Measurements from ENCODE around the gene PIEZO2.
"Not testable (repeated sequence)": the region's sequence is repeated elsewhere in the genome, so short reads cannot be mapped to it uniquely, and the experiment has no call there.

Gene PIEZO2

GRCh38 chr18:10936176-10937053 lies 213.0 kb downstream of the PIEZO2 start:
- H3K4me3 Mint-ChIP-seq: no peak overlapping the region
- no peaks in the 10 kb centered on the region for H3K4me1 Mint-ChIP-seq
- no peak overlapping the region for H3K27ac Mint-ChIP-seq
- no peak for DNase-seq
- H3K9me3 Mint-ChIP-seq: no peaks in the 10 kb centered on the region
- no peaks in the 10 kb centered on the region for H3K27me3 Mint-ChIP-seq
- ATAC-seq: no peak

DNA sequence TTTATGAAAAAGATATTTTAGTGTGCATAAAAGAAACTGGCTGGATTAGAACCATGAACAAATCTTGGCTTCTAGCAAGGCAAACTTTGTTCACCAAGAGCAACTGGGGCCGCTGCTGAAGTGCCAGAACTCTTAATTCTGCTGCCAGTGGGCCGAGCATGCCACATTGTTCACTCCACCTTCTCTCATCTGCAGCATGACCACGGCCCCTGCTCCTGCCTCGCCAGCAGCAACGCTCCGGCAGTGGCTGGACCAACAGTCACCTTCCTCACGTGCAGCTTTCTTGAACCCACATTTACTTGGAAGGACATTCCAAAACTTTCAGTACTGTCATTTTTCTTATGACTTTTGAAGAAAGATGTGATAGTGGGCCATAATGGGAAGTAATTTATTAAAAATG lies 213.8 kb downstream of the PIEZO2 start:
- H3K27ac Mint-ChIP-seq: no peak overlapping the region
- no peaks in the 10 kb centered on the region for H3K9me3 Mint-ChIP-seq
- DNase-seq (no peak), ATAC-seq (no peak)
- H3K4me1 Mint-ChIP-seq: no peaks in the 10 kb centered on the region
- H3K27me3 Mint-ChIP-seq: no peaks in the 10 kb centered on the region
- H3K4me3 Mint-ChIP-seq: no peak overlapping the region

GRCh38 chr18:10933648-10934047 lies 215.7 kb downstream of the PIEZO2 start:
- H3K9me3 Mint-ChIP-seq, H3K4me3 Mint-ChIP-seq, DNase-seq, H3K27me3 Mint-ChIP-seq, ATAC-seq, H3K4me1 Mint-ChIP-seq, H3K27ac Mint-ChIP-seq: not testable (repeated sequence)

GRCh38 chr18:10930076-10930475 lies 219.3 kb downstream of the PIEZO2 start:
- H3K9me3 Mint-ChIP-seq: no peaks in the 10 kb centered on the region
- ATAC-seq: no peak
- H3K27me3 Mint-ChIP-seq: peaks cover 8% of the 10 kb centered on the region

GRCh38 chr18:10928772-10929373 lies 220.5 kb downstream of the PIEZO2 start:
- H3K4me1 Mint-ChIP-seq: no peaks in the 10 kb centered on the region
- ATAC-seq: no peak
- no peak overlapping the region for H3K4me3 Mint-ChIP-seq
- peaks cover 8% of the 10 kb centered on the region for H3K27me3 Mint-ChIP-seq
- no peak for DNase-seq
- H3K27ac Mint-ChIP-seq: no peak overlapping the region
- no peaks in the 10 kb centered on the region for H3K9me3 Mint-ChIP-seq

More at GRCh38 chr18:10930076-10930475, 219.3 kb downstream of the PIEZO2 start:
- H3K4me1 Mint-ChIP-seq: no peaks in the 10 kb centered on the region
- H3K27ac Mint-ChIP-seq: no peak overlapping the region
- H3K4me3 Mint-ChIP-seq: no peak overlapping the region
- DNase-seq: no peak

DNA sequence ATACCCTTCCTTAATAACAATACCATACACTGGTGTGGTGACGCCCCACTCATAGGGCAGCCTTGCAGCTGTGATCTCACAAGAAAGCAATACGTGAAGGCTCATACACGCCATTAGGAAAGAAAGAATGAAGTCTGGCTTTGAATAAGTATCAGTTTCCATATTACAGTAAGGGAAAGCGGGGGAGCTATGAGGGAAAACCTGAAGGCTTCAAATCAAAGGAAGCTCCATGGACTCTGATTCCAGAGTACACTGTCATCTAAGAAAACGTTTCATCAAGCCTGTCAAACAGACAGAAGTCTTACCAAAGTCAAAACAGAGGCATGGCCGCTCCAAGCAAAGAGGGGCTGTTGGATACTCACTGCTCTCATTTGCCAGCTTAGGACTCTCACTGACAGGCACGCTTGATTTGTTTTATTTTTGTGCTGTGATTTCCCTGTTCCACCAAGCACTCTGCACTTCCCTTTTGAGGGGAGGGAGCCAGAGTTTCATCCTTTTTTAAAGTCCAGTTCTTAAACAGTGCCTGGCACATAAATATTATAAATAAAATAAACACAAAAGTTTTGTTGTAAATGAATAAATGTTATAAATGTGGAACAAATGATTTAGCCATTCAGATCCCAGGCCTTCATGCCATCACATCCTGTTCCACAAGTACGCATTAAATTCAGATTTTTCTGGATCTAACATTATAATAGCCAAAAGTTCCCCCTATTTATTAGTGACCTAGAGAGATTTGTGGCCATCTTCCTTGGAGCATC lies 221.2 kb downstream of the PIEZO2 start:
- ATAC-seq (no peak), DNase-seq (no peak)
- Mint-ChIP-seq H3K27ac (no peak overlapping the region), H3K4me3 (no peak overlapping the region), H3K4me1 (no peaks in the 10 kb centered on the region), H3K9me3 (no peaks in the 10 kb centered on the region), H3K27me3 (peaks cover 8% of the 10 kb centered on the region)

GRCh38 chr18:10927286-10927992 lies 221.9 kb downstream of the PIEZO2 start:
- no peak for DNase-seq

GRCh38 chr18:10926621-10927161 lies 222.7 kb downstream of the PIEZO2 start:
- no peaks in the 10 kb centered on the region for H3K9me3 Mint-ChIP-seq
- H3K27me3 Mint-ChIP-seq: peaks cover 8% of the 10 kb centered on the region
- DNase-seq (no peak), ATAC-seq (no peak)
- no peaks in the 10 kb centered on the region for H3K4me1 Mint-ChIP-seq
- H3K4me3 Mint-ChIP-seq: no peak overlapping the region
- no peak overlapping the region for H3K27ac Mint-ChIP-seq

More at GRCh38 chr18:10927286-10927992, 221.9 kb downstream of the PIEZO2 start:
- ATAC-seq: no peak
- no peak overlapping the region for H3K27ac Mint-ChIP-seq
- no peaks in the 10 kb centered on the region for H3K9me3 Mint-ChIP-seq
- H3K4me3 Mint-ChIP-seq: no peak overlapping the region
- H3K27me3 Mint-ChIP-seq: peaks cover 8% of the 10 kb centered on the region
- no peaks in the 10 kb centered on the region for H3K4me1 Mint-ChIP-seq

- Mint-ChIP-seq H3K27ac (peak overlapping the region in 1 of 2 donors; percentile 13), H3K4me1 (no peaks in the 10 kb centered on the region), H3K27me3 (peaks cover 8% of the 10 kb centered on the region)
Measured at GRCh38 chr18:10924290-10924689, 225.1 kb downstream of the PIEZO2 start.

DNA sequence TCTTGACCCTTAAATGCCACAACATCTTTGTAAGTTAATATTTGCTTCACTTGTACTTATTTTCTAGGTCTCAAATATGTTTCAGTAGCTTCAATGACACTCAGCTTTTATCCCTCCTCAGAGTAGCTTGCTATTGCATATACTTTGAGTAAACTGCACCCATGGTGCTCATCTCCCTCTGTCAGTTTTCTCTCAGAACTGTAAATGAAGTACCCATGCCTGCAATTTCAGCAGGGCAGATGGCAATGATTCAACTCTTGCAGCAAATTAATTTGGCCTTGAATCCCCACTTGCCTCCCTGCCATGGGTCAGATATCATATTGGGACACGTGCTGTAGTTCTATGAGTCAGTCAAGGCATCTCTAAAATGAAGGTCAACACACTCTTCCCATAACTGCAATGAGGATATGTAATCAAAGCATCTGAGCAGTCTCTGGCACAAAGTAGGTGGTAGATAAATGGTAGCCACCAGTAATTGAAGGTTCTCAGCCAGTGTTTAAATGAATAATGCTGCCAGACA lies 225.8 kb downstream of the PIEZO2 start:
- no peaks in the 10 kb centered on the region for H3K9me3 Mint-ChIP-seq
- DNase-seq (no peak), ATAC-seq (no peak)
- no peak overlapping the region for H3K4me3 Mint-ChIP-seq
- no peak overlapping the region for H3K27ac Mint-ChIP-seq
- H3K27me3 Mint-ChIP-seq: peaks cover 8% of the 10 kb centered on the region
- H3K4me1 Mint-ChIP-seq: no peaks in the 10 kb centered on the region

More at GRCh38 chr18:10924290-10924689, 225.1 kb downstream of the PIEZO2 start:
- ATAC-seq: no peak
- Mint-ChIP-seq H3K4me3 (no peak overlapping the region), H3K9me3 (no peaks in the 10 kb centered on the region)
- DNase-seq: no peak

GRCh38 chr18:10923141-10923540 lies 226.2 kb downstream of the PIEZO2 start:
- ATAC-seq: no peak
- peaks cover 8% of the 10 kb centered on the region for H3K27me3 Mint-ChIP-seq
- H3K27ac Mint-ChIP-seq: no peak overlapping the region
- no peaks in the 10 kb centered on the region for H3K4me1 Mint-ChIP-seq
- DNase-seq: no peak
- no peak overlapping the region for H3K4me3 Mint-ChIP-seq
- no peaks in the 10 kb centered on the region for H3K9me3 Mint-ChIP-seq

DNA sequence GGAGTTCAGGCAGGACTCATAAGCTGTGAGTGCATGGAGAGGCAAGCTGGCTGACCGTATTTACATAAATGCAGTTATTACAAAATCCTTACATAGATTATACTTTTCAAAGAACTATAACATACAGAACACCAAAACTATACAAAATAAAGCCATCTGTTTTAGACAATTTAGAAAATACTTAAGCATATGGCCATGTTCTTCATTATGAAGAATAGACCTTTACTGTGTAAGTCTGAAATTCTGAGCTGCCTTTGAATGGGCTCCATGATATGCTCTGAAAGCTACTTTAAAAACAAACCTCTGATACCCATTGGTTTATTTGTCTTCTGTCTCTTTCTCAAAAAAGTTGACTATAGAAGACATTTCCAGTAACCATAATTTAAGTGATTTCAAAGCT lies 226.7 kb downstream of the PIEZO2 start:
- not testable (repeated sequence) for ATAC-seq, DNase-seq, H3K9me3 Mint-ChIP-seq, H3K27me3 Mint-ChIP-seq, H3K4me1 Mint-ChIP-seq, H3K27ac Mint-ChIP-seq, H3K4me3 Mint-ChIP-seq

DNA sequence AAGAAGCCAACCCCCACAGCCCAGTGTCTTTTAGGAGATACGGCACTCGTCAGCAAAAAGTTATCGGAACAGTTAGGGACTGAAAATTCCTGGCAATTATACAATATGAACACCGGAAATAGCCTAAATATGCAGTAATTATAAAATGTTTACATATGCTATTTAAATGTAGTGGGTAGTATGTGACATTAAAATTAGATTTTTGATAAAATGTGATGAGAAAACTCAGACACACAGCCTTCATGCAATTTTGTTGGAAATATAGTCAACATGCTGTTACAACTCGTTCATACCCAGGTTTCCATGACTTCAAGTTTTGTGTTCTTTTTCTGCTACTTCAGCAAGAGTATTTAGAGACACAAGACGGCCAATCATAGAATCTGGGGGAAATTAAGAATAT lies 229.1 kb downstream of the PIEZO2 start:
- H3K4me3 Mint-ChIP-seq, H3K4me1 Mint-ChIP-seq, H3K9me3 Mint-ChIP-seq, H3K27me3 Mint-ChIP-seq, ATAC-seq, DNase-seq, H3K27ac Mint-ChIP-seq: not testable (repeated sequence)

DNA sequence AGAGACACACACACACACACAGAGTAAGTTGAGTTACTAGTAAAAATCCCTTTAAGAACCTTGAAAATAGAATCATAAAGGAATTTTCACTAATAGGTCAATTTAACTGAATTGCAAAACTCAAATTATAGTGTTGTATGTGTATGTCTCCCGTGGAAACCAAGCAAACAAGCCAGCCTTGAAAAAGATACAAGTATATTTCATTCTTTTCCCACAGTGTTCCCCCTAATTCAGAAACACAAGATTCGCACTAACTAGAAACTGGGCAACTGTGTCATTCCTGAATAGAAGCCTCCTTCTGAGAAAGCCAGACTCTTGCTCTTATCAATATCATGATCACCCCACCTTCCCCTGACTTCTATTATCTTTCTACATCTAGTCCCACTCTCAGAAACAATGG lies 229.5 kb downstream of the PIEZO2 start:
- Mint-ChIP-seq H3K9me3 (no peaks in the 10 kb centered on the region), H3K4me3 (no peak overlapping the region), H3K27me3 (no peaks in the 10 kb centered on the region), H3K4me1 (no peaks in the 10 kb centered on the region), H3K27ac (no peak overlapping the region)
- ATAC-seq (no peak), DNase-seq (no peak)

DNA sequence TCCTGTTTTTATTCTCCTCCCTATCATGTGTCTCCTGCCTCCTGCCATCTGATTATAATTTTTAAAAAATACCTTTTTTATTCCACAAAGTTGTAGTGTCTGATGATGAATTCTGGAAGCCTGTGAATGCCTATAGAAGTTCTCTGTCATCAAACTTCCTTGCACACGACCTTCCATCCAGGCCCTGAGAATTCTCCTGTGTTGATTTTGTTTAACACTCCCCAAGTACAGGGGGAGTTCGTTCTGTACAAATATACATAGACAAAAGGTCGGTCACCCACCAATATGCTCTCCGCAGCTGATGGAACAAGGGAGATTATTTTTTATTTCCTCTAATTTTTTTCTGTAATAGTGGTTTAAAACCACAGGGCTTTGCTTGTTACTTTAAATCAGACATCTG lies 232.5 kb downstream of the PIEZO2 start:
- no peak overlapping the region for H3K4me3 Mint-ChIP-seq
- no peak for ATAC-seq
- no peaks in the 10 kb centered on the region for H3K27me3 Mint-ChIP-seq
- peak overlapping the region in 1 of 2 donors; percentile 86 for H3K27ac Mint-ChIP-seq
- no peaks in the 10 kb centered on the region for H3K9me3 Mint-ChIP-seq
- no peak for DNase-seq
- no peaks in the 10 kb centered on the region for H3K4me1 Mint-ChIP-seq
